Measurements from ENCODE around the gene ZDHHC8. TPM values are rescaled to one million over a fixed set of nuclear protein-coding genes. Genes with fewer than 3 reads are reported as not detected.
"Not testable (repeated sequence)": the region's sequence is repeated elsewhere in the genome, so short reads cannot be mapped to it uniquely, and the experiment has no call there.

Gene ZDHHC8
- total and polyA plus RNA-seq, 11 donors: 15.7 to 45.2 (median 38.2) TPM

DNA sequence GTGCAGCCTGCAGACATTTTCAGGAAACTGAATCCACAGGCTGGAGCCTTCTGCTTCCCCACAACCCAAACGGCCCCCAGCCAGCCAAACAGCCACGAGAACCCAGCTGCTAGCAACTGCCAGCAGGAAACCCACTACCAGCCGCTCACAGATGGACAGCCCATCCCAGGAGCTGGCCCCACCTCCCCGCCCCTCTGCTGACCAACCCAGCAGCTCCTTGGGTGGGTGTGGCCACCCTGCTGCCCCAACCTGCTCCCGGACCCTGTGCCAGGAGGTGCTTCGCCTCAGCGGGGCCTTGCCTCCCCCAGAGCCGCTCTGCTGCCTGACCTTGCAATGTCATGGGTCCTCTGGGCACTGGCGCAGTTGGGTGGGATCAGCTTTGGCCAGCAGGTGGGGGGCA, 27.5 kb downstream of the ZDHHC8 start:
- Histone ChIP-seq H3K4me3 (no peak overlapping the region), H3K27ac (no peak overlapping the region), H3K27me3 (peaks cover 0 to 10% (median 0%) of the 10 kb centered on the region in 9 donors), H3K36me3 (no peaks in the 10 kb centered on the region), H3K4me1 (peaks cover 0 to 11% (median 0%) of the 10 kb centered on the region in 12 donors), H3K9me3 (no peaks in the 10 kb centered on the region)
- TF ChIP-seq POLR2A (IDR thresholded peaks at IDR 0.05): no peak
- TF ChIP-seq, protein P1, sequence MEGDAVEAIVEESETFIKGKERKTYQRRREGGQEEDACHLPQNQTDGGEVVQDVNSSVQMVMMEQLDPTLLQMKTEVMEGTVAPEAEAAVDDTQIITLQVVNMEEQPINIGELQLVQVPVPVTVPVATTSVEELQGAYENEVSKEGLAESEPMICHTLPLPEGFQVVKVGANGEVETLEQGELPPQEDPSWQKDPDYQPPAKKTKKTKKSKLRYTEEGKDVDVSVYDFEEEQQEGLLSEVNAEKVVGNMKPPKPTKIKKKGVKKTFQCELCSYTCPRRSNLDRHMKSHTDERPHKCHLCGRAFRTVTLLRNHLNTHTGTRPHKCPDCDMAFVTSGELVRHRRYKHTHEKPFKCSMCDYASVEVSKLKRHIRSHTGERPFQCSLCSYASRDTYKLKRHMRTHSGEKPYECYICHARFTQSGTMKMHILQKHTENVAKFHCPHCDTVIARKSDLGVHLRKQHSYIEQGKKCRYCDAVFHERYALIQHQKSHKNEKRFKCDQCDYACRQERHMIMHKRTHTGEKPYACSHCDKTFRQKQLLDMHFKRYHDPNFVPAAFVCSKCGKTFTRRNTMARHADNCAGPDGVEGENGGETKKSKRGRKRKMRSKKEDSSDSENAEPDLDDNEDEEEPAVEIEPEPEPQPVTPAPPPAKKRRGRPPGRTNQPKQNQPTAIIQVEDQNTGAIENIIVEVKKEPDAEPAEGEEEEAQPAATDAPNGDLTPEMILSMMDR (IDR thresholded peaks at IDR 0.05): no peak
- ATAC-seq (no peak), DNase-seq (no peak)
- intact Hi-C loops (cut with DNase I): loop anchor here in 5 of 10 donors (5.0 kb wide), 2 partner anchors 108 to 123 kb away; partner anchors contain the start of gene RTN4R (in 4 of the 5)
- WGBS, 4 donors: 54 to 62% (median 57%) methylated on average over 8 to 9 of the region's 9 CpGs

DNA sequence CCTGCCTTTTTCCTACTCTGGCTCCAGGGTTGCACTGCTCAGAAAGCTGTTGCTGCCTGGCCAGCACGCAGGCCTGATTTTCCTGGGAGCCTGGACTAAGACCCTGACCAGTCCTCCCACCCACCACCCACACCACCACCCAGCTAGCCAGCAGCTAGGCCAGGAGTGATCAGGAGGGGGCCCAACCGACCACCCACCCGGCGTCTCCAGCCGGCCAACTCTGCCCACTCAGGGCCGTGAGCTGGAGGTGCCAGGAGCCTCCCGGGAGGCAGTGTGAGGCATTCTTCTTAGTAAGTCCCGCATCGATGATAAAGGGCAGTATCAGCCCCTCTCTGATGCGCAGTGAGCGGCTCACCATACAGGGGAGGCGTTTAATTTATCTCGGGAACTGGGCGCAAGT, 27.9 kb downstream of the ZDHHC8 start:
- not testable (repeated sequence) for H3K36me3 ChIP-seq, H3K4me3 ChIP-seq, H3K27ac ChIP-seq, H3K9me3 ChIP-seq, ATAC-seq, DNase-seq
- intact Hi-C loops (cut with DNase I): loop anchor here in 5 of 10 donors (5.0 kb wide), 2 partner anchors 108 to 123 kb away; partner anchors contain the start of gene RTN4R (in 4 of the 5)
- WGBS, 4 donors: 72 to 83% (median 74%) methylated on average over 6 to 14 of the region's 14 CpGs
- peaks cover 0 to 11% (median 0%) of the 10 kb centered on the region in 12 donors for H3K4me1 ChIP-seq
- peaks cover 0 to 10% (median 0%) of the 10 kb centered on the region in 9 donors for H3K27me3 ChIP-seq

DNA sequence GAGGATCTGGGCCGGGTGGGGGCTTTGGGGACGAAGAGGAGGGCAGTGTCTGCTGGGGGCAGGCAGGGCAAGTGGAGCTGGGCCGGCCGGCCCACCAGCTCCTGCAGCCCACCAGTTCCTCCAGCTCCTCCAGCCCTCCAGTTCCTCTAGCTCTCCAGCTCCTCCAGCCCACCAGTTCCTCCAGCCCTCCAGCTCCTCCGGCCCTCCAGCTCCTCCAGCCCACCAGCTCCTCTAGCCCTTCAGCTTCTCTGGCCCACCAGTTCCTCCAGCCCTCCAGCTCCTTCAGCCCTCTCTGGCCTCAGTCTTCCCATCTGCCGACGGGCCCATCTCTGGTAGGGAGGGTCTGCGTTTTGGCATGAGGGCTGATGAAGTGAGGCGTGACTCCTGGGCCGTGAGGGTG, 28.4 kb downstream of the ZDHHC8 start:
- no peaks in the 10 kb centered on the region for H3K36me3 ChIP-seq
- peaks cover 0 to 10% (median 0%) of the 10 kb centered on the region in 9 donors for H3K27me3 ChIP-seq
- ATAC-seq: no peak
- DNase-seq: no peak
- intact Hi-C loops (cut with DNase I): no loop called here
- H3K4me3 ChIP-seq: no peak overlapping the region
- WGBS, 4 donors: 79 to 82% (median 81%) methylated on average over 9 to 10 of the region's 10 CpGs
- peaks cover 0 to 7% (median 0%) of the 10 kb centered on the region in 12 donors for H3K4me1 ChIP-seq
- no peak overlapping the region for H3K27ac ChIP-seq
- H3K9me3 ChIP-seq: no peaks in the 10 kb centered on the region
- TF ChIP-seq POLR2A (IDR thresholded peaks at IDR 0.05): no peak
- TF ChIP-seq, protein P1 (IDR thresholded peaks at IDR 0.05): no peak

DNA sequence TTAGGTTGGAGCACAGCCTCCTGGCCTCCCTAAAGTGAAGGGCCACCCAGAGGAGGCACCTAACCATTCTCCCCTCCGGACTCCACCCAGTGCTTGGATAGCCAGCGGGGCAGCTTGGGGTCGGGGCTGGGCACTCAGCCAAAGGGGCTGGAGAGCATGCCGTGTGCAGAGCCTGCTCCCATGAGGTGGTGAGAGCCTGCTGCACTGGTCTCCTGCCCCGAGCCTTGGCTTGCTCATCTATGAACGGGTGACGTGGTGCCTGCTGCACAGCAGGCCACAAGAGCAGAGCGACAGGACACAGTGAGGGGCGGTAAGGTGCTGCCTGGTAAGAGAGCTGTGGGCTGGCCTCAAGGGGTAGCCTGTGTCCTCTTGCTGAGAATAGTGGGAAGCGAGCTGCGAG, 33.3 kb downstream of the ZDHHC8 start:
- TF ChIP-seq POLR2A (IDR thresholded peaks at IDR 0.05): no peak
- TF ChIP-seq, protein P1 (IDR thresholded peaks at IDR 0.05): no peak
- Histone ChIP-seq H3K4me1 (no peaks in the 10 kb centered on the region), H3K36me3 (no peaks in the 10 kb centered on the region), H3K27me3 (no peaks in the 10 kb centered on the region), H3K9me3 (no peaks in the 10 kb centered on the region), H3K27ac (no peak overlapping the region), H3K4me3 (no peak overlapping the region)
- no peak for ATAC-seq
- intact Hi-C loops (cut with DNase I): no loop called here
- WGBS, 4 donors: 60 to 74% (median 64%) methylated on average over 2 to 11 of the region's 11 CpGs
- no peak for DNase-seq

DNA sequence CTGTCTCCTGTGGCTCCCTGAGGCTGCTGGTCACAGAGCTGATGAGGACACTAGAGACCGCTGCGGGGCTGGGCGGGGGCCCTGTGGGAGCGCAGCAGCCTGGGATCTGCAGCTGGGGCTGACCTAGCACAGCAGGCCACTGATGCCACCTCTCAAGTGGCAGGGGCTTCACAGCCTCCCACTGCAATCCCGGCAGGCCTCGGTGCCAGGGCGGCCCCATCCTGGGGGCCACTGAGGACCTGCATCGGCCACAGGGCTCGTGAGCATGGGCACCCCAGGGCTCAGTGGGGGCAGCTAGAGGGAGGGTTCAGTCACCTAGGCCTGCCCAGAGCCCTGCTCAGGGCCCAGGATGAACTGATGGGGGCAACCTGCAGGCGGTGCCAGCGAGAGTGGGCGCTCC, 33.8 kb downstream of the ZDHHC8 start:
- H3K4me1 ChIP-seq: no peaks in the 10 kb centered on the region

More for the DNA sequence above, 33.8 kb downstream of the ZDHHC8 start:
- no peak overlapping the region for H3K4me3 ChIP-seq
- no peak for TF ChIP-seq POLR2A (IDR thresholded peaks at IDR 0.05)
- TF ChIP-seq, protein P1 (IDR thresholded peaks at IDR 0.05): no peak
- no peaks in the 10 kb centered on the region for H3K9me3 ChIP-seq
- DNase-seq (no peak), ATAC-seq (no peak)
- H3K27me3 ChIP-seq: no peaks in the 10 kb centered on the region
- intact Hi-C loops (cut with DNase I): no loop called here
- 86 to 93% (median 93%) methylated on average over 3 to 12 of the region's 12 CpGs for WGBS, 4 donors
- H3K36me3 ChIP-seq: no peaks in the 10 kb centered on the region
- H3K27ac ChIP-seq: no peak overlapping the region
